ENCODE data around the gene TMBIM1. TPM values are rescaled to one million over a fixed set of nuclear protein-coding genes. Genes with fewer than 3 reads are reported as not detected.

Gene TMBIM1
- polyA plus RNA-seq, 1 of the 3 experiments (the other 2 are of a cell fraction) = 7.8 TPM

- Histone ChIP-seq H3K27ac (ENCODE audit: low read depth in 2 of 2, low read length in 1 of 2) (no peak overlapping the region), H3K27me3 (ENCODE audit: insufficient read depth) (no peaks in the 10 kb centered on the region), H3K4me1 (ENCODE audit: control insufficient read depth in 1 of 2, insufficient read depth in 2 of 2, low read depth in 1 of 2, low read length in 1 of 2) (peaks cover 2 to 9% of the 10 kb centered on the region in 2 experiments; a peak in 2 of 4 replicates), H3K9me2 (no peaks in the 10 kb centered on the region), H3K9ac (no peak overlapping the region), H3K4me3 (ENCODE audit: low read depth in 2 of 2, low read length in 1 of 2) (no peak overlapping the region), H3K4me2 (no peak overlapping the region), H3F3A (replicated peaks; ENCODE audit: insufficient read depth) (no peaks in the 10 kb centered on the region), H3K9me3 (no peaks in the 10 kb centered on the region), H3K36me3 (replicated peaks in 1 of 2; ENCODE audit: control insufficient read depth in 1 of 2, insufficient read depth in 2 of 2, low read length in 1 of 2) (no peaks in the 10 kb centered on the region), H4K20me1 (ENCODE audit: insufficient read depth) (no peaks in the 10 kb centered on the region), H3K79me2 (ENCODE audit: insufficient read depth) (no peaks in the 10 kb centered on the region), H2AFZ (ENCODE audit: low read depth) (no peak overlapping the region)
- DNase-seq = no peak
- CTCF ChIA-PET = interaction anchor here (1.1 kb wide), 1 partner anchor 27 kb away, joined by 5 read pairs; no protein-coding TSS in a partner anchor
- WGBS (ENCODE audit: low lambda C conversion rate) = 89% methylated on average over 17 of the region's 18 CpGs
- TF ChIP-seq EZH2phosphoT487 (IDR thresholded peaks at IDR 0.05; ENCODE audit: borderline replicate concordance, low read depth) (no peak), NRF1 (IDR thresholded peaks at IDR 0.05; ENCODE audit: low read depth, low read length) (no peak), USF2 (IDR thresholded peaks at IDR 0.05; ENCODE audit: borderline replicate concordance, low read depth, low read length) (no peak), MAX (IDR thresholded peaks at IDR 0.05; ENCODE audit: low read depth) (no peak), USF1 (IDR thresholded peaks at IDR 0.05; ENCODE audit: borderline replicate concordance, low read depth) (no peak), EP300 (IDR thresholded peaks at IDR 0.05; ENCODE audit: borderline replicate concordance in 1 of 2, low read depth in 1 of 2, low read length in 1 of 2) (no peak), REST (IDR thresholded peaks at IDR 0.05; ENCODE audit: low read depth, low read length) (no peak), FOXJ3 (CRISPR knock-in tag; IDR thresholded peaks at IDR 0.05) (no peak), RXRA (IDR thresholded peaks at IDR 0.05; ENCODE audit: borderline replicate concordance, low read depth) (no peak), ZBTB33 (IDR thresholded peaks at IDR 0.05; ENCODE audit: borderline replicate concordance, low read depth) (no peak), CTCF (IDR thresholded peaks at IDR 0.05) (no peak), TCF12 (IDR thresholded peaks at IDR 0.05) (no peak), MEF2A (IDR thresholded peaks at IDR 0.05; ENCODE audit: borderline replicate concordance, low read depth) (no peak), IRF3 (IDR thresholded peaks at IDR 0.05; ENCODE audit: low read depth, low read length) (no peak), NFIC (IDR thresholded peaks at IDR 0.05; ENCODE audit: borderline replicate concordance) (no peak), POLR2AphosphoS5 (IDR thresholded peaks at IDR 0.05; ENCODE audit: low read depth, low read length) (no peak)
- POLR2A ChIA-PET = no interaction called here
These were observed 36.9 kb upstream of the TMBIM1 start for GRCh38 chr2:218329027-218329825.
